Measurements from ENCODE around the gene PCDHGA10.

GRCh38 chr5:141412854-141413539 lies at the start of gene PCDHGA10:
- TF ChIP-seq CTCF (conservative IDR thresholded peaks at IDR 0.05; ENCODE audit: low read length): peak; percentile 88
- TF ChIP-seq EZH2phosphoT487 (IDR thresholded peaks at IDR 0.05; ENCODE audit: borderline replicate concordance, low read depth, low read length): no peak

Measured in OCI-LY7 (cell line).